Activated naive CD4-positive, alpha-beta T cell treated with anti-CD3 and anti-CD28 coated beads for 36 hours (primary cell): ENCODE measurements around the gene ZNF267. TPM values are rescaled to one million over a fixed set of nuclear protein-coding genes. Genes with fewer than 3 reads are reported as not detected.
"Not testable (repeated sequence)": the region's sequence is repeated elsewhere in the genome, so short reads cannot be mapped to it uniquely, and the experiment has no call there.

Source experiments
- CTCF ChIA-PET: fragments of 350-600 bp; sonication (Branson Sonifier 250); formaldehyde crosslinking; loops from one replicate; lab custom pipeline; 2021; ENCODE audit warnings: antibody characterized with exemption; lab: Charles Lee
- DNase-seq: peaks from one replicate; pipeline ENCODE4 v3.0.0-alpha.2; 2020
- H3K27ac Mint-ChIP-seq: one replicate; pipeline ENCODE4 v1.8.0; 2021; ENCODE audit warnings: mild to moderate bottlenecking, mixed read lengths
- H3K27me3 Mint-ChIP-seq: one replicate; pipeline ENCODE4 v1.8.0; 2021; ENCODE audit warnings: low read depth, mixed read lengths
- H3K36me3 Mint-ChIP-seq: one replicate; pipeline ENCODE4 v1.8.0; 2021; ENCODE audit warnings: low read depth, mixed read lengths
- H3K4me1 Mint-ChIP-seq: one replicate; pipeline ENCODE4 v1.8.0; 2021; ENCODE audit warnings: low read depth, mixed read lengths
- H3K4me3 Mint-ChIP-seq: one replicate; pipeline ENCODE4 v1.8.0; 2021; ENCODE audit warnings: mild to moderate bottlenecking, moderate library complexity, mixed read lengths
- H3K9me3 Mint-ChIP-seq: one replicate; pipeline ENCODE4 v1.8.0; 2021; ENCODE audit warnings: mixed read lengths
- intact Hi-C: fragments of 100-400 bp; cut with micrococcal nuclease; formaldehyde crosslinking; loops from one replicate; pipeline ENCODE4 v1.15.1; 2023
- total RNA-seq, 2 experiments: library from RNA; stranded (reverse); gene quantifications; one replicate each; pipeline ENCODE4 v1.2.3, GENCODE V29; 2021

Gene ZNF267
- 10 to 100 TPM; 58.7 to 59.7 TPM for total RNA-seq

- CTCF ChIA-PET: interaction anchor here (1.3 kb wide), 1 partner anchor 8 kb away, joined by 4 read pairs; no protein-coding TSS in a partner anchor
- H3K27ac Mint-ChIP-seq: peak within 1 kb of the TSS; percentile 96
- H3K36me3 Mint-ChIP-seq: peaks cover 46% of the 10 kb centered on the region
- H3K4me1 Mint-ChIP-seq: peaks cover 79% of the 10 kb centered on the region
- intact Hi-C loops: loop anchor here (2.0 kb wide), 1 partner anchor 519 kb away; the partner anchor contains the start of gene ITGAX
- peak within 1 kb of the TSS; percentile 88 for H3K4me3 Mint-ChIP-seq
- H3K27me3 Mint-ChIP-seq: no peaks in the 10 kb centered on the region
- DNase-seq: peak; percentile 97
- no peaks in the 10 kb centered on the region for H3K9me3 Mint-ChIP-seq
These were observed at the start of gene ZNF267 for GRCh38 chr16:31873556-31874365. Gene ZNF267 (plus strand): TSS chr16:31873807. CDS start chr16:31873967, 160 bp downstream.

- Mint-ChIP-seq H3K36me3 (peaks cover 2% of the 10 kb centered on the region), H3K9me3 (peaks cover 15% of the 10 kb centered on the region), H3K27me3 (no peaks in the 10 kb centered on the region), H3K4me1 (no peaks in the 10 kb centered on the region), H3K4me3 (no peak overlapping the region), H3K27ac (no peak overlapping the region)
- CTCF ChIA-PET: no interaction called here
- intact Hi-C loops: no loop called here
- no peak for DNase-seq
These were observed 40.6 kb upstream of the ZNF267 start for GRCh38 chr16:31833047-31833446.

GRCh38 chr16:31836396-31836795 is 37.2 kb upstream of the ZNF267 start:
- H3K36me3 Mint-ChIP-seq, H3K27me3 Mint-ChIP-seq, H3K4me3 Mint-ChIP-seq, DNase-seq, H3K27ac Mint-ChIP-seq, intact Hi-C loops, CTCF ChIA-PET, H3K4me1 Mint-ChIP-seq: not testable (repeated sequence)
- H3K9me3 Mint-ChIP-seq: peaks cover 21% of the 10 kb centered on the region

GRCh38 chr16:31842864-31843263 is 30.7 kb upstream of the ZNF267 start:
- intact Hi-C loops: no loop called here
- H3K36me3 Mint-ChIP-seq: peaks cover 6% of the 10 kb centered on the region
- no peak overlapping the region for H3K27ac Mint-ChIP-seq
- H3K4me3 Mint-ChIP-seq: no peak overlapping the region
- DNase-seq: no peak
- peaks cover 11% of the 10 kb centered on the region for H3K27me3 Mint-ChIP-seq
- H3K9me3 Mint-ChIP-seq: peaks cover 34% of the 10 kb centered on the region
- CTCF ChIA-PET: no interaction called here
- no peaks in the 10 kb centered on the region for H3K4me1 Mint-ChIP-seq

GRCh38 chr16:31848572-31848971 is 25.0 kb upstream of the ZNF267 start:
- H3K36me3 Mint-ChIP-seq, intact Hi-C loops, DNase-seq, H3K27ac Mint-ChIP-seq, H3K4me3 Mint-ChIP-seq, CTCF ChIA-PET, H3K4me1 Mint-ChIP-seq, H3K27me3 Mint-ChIP-seq: not testable (repeated sequence)
- H3K9me3 Mint-ChIP-seq: peaks cover 36% of the 10 kb centered on the region

GRCh38 chr16:31853291-31853690 is 20.3 kb upstream of the ZNF267 start:
- intact Hi-C loops: no loop called here
- CTCF ChIA-PET: no interaction called here

GRCh38 chr16:31860508-31860907 is 13.1 kb upstream of the ZNF267 start:
- Mint-ChIP-seq H3K36me3 (no peaks in the 10 kb centered on the region), H3K4me1 (peaks cover 21% of the 10 kb centered on the region), H3K27ac (no peak overlapping the region), H3K9me3 (no peaks in the 10 kb centered on the region), H3K4me3 (no peak overlapping the region), H3K27me3 (no peaks in the 10 kb centered on the region)
- CTCF ChIA-PET: interaction anchor here (6.1 kb wide), 1 partner anchor 7 kb away, joined by 52 read pairs; no protein-coding TSS in a partner anchor
- no peak for DNase-seq
- intact Hi-C loops: loop anchor here (10.0 kb wide), 1 partner anchor 124 kb away; no protein-coding TSS in a partner anchor

More at GRCh38 chr16:31853291-31853690, 20.3 kb upstream of the ZNF267 start:
- Mint-ChIP-seq H3K36me3 (peaks cover 8% of the 10 kb centered on the region), H3K4me3 (no peak overlapping the region), H3K27ac (no peak overlapping the region), H3K9me3 (peaks cover 17% of the 10 kb centered on the region), H3K4me1 (no peaks in the 10 kb centered on the region), H3K27me3 (no peaks in the 10 kb centered on the region)
- DNase-seq: no peak

- Mint-ChIP-seq H3K9me3 (no peaks in the 10 kb centered on the region), H3K4me3 (no peak overlapping the region), H3K4me1 (peaks cover 21% of the 10 kb centered on the region), H3K27ac (no peak overlapping the region), H3K36me3 (no peaks in the 10 kb centered on the region), H3K27me3 (no peaks in the 10 kb centered on the region)
- DNase-seq: no peak
- intact Hi-C loops: loop anchor here (10.0 kb wide), 1 partner anchor 123 kb away; no protein-coding TSS in a partner anchor
- CTCF ChIA-PET: interaction anchor here (0.9 to 6.1 kb wide), 2 partner anchors 6 to 16 kb away, joined by 3 to 52 read pairs; no protein-coding TSS in a partner anchor
These were observed 12.2 kb upstream of the ZNF267 start for GRCh38 chr16:31861455-31861854.

- Mint-ChIP-seq H3K4me3 (no peak overlapping the region), H3K9me3 (no peaks in the 10 kb centered on the region), H3K27ac (no peak overlapping the region), H3K36me3 (no peaks in the 10 kb centered on the region), H3K27me3 (no peaks in the 10 kb centered on the region), H3K4me1 (peaks cover 21% of the 10 kb centered on the region)
- intact Hi-C loops: loop anchor here (10.0 kb wide), 1 partner anchor 122 kb away; no protein-coding TSS in a partner anchor
- no peak for DNase-seq
- CTCF ChIA-PET: no interaction called here
These were observed 10.8 kb upstream of the ZNF267 start for GRCh38 chr16:31862761-31863160.

- Mint-ChIP-seq H3K36me3 (no peaks in the 10 kb centered on the region), H3K9me3 (no peaks in the 10 kb centered on the region), H3K27me3 (no peaks in the 10 kb centered on the region), H3K4me1 (peaks cover 48% of the 10 kb centered on the region), H3K4me3 (no peak overlapping the region), H3K27ac (no peak overlapping the region)
- CTCF ChIA-PET: interaction anchor here (0.7 to 4.6 kb wide), 14 partner anchors 10 to 886 kb away, joined by 3 to 52 read pairs (median 4); a partner anchor contains a TSS
- intact Hi-C loops: loop anchor here (1.0 to 10.0 kb wide), 9 partner anchors 9 to 883 kb away; partner anchors contain the start of genes AHSP, FUS, HSD3B7 and RUSF1
- DNase-seq: no peak
These were observed 5.4 kb upstream of the ZNF267 start for GRCh38 chr16:31868164-31868563.

GRCh38 chr16:31868691-31869167 is 4.9 kb upstream of the ZNF267 start:
- CTCF ChIA-PET: interaction anchor here (0.7 to 4.6 kb wide), 18 partner anchors 10 to 887 kb away, joined by 3 to 52 read pairs (median 4); partner anchors contain the start of gene ZNF843
- H3K4me1 Mint-ChIP-seq: peaks cover 50% of the 10 kb centered on the region
- no peaks in the 10 kb centered on the region for H3K9me3 Mint-ChIP-seq
- H3K27ac Mint-ChIP-seq: peak overlapping the region; percentile 82
- H3K4me3 Mint-ChIP-seq: peak overlapping the region; percentile 46
- peak; percentile 90 for DNase-seq
- intact Hi-C loops: loop anchor here (1.0 to 10.0 kb wide), 15 partner anchors 9 to 884 kb away; partner anchors contain the start of genes AHSP, ARMC5, FUS and HSD3B7
- H3K36me3 Mint-ChIP-seq: peaks cover under 1% of the 10 kb centered on the region
- H3K27me3 Mint-ChIP-seq: no peaks in the 10 kb centered on the region
